SU-DHL-6 (cell line): ENCODE data around the gene HCAR3.
"Not testable (repeated sequence)": the region's sequence is repeated elsewhere in the genome, so short reads cannot be mapped to it uniquely, and the experiment has no call there.

ENCODE experiments used
- H2AFZ ChIP-seq: fragments of 200-600 bp; sonication (generic); 2 replicates; pipeline ENCODE4 v1.6.1; 2014; ENCODE audit warnings: low read depth, mild to moderate bottlenecking, moderate library complexity, mixed read lengths, antibody characterized with exemption, low read length; ENCODE audit not compliant: severe bottlenecking
- H3F3A ChIP-seq: fragments of 200-600 bp; shearing (Covaris generic); 2 replicates; pipeline ENCODE4 v1.6.0; 2016; ENCODE audit warnings: antibody characterized with exemption, mild to moderate bottlenecking; ENCODE audit not compliant: insufficient read depth
- H3K27ac ChIP-seq: fragments of 200-600 bp; sonication (generic); 2 replicates; pipeline ENCODE4 v1.5.1; 2016; ENCODE audit warnings: low read depth, mild to moderate bottlenecking, low read length, moderate library complexity, mixed read lengths
- H3K27me3 ChIP-seq: fragments of 200-600 bp; sonication (generic), shearing (Covaris generic); 2 replicates; pipeline ENCODE4 v1.6.0; 2014; ENCODE audit warnings: mild to moderate bottlenecking, low read length
- H3K36me3 ChIP-seq: fragments of 200-600 bp; sonication (generic); 2 replicates; pipeline ENCODE4 v1.6.1; 2014; ENCODE audit warnings: mild to moderate bottlenecking, low read length, mixed read lengths
- H3K4me2 ChIP-seq: fragments of 300-600, 200-600 bp; shearing (Covaris generic), sonication (generic); 2 replicates; pipeline ENCODE4 v1.6.0; 2014; ENCODE audit warnings: low read length, low read depth, mild to moderate bottlenecking; ENCODE audit not compliant: poor library complexity, severe bottlenecking
- H3K4me3 ChIP-seq: fragments of 200-600 bp; sonication (generic); 2 replicates; pipeline ENCODE4 v1.5.1; 2014; ENCODE audit warnings: antibody characterized with exemption, low read length, mild to moderate bottlenecking, mixed read lengths; ENCODE audit not compliant: insufficient read depth, poor library complexity, severe bottlenecking
- H3K79me2 ChIP-seq: fragments of 200-600 bp; sonication (generic); 2 replicates; pipeline ENCODE4 v1.6.1; 2014; ENCODE audit warnings: mild to moderate bottlenecking, low read length, moderate library complexity; ENCODE audit not compliant: insufficient read depth
- H3K9ac ChIP-seq: fragments of 200-600 bp; sonication (generic); 2 replicates; pipeline ENCODE4 v1.7.0; 2014; ENCODE audit warnings: mild to moderate bottlenecking, low read length
- H3K9me2 ChIP-seq: fragments of 200-600 bp; sonication (generic); replicated peaks from 2 replicates; pipeline ENCODE4 v1.6.1; 2014; ENCODE audit warnings: low read length; ENCODE audit not compliant: insufficient read depth
- H3K9me3 ChIP-seq: fragments of 200-600 bp; sonication (generic); 2 replicates; pipeline ENCODE4 v1.6.1; 2014; ENCODE audit warnings: low read length, mixed read lengths; ENCODE audit not compliant: insufficient read depth
- H4K20me1 ChIP-seq: fragments of 200-600 bp; sonication (generic); 2 replicates; pipeline ENCODE4 v1.6.1; 2014; ENCODE audit warnings: low read depth, mild to moderate bottlenecking, antibody characterized with exemption, low read length, moderate library complexity, mixed read lengths
- CTCF ChIP-seq: fragments of 200-600 bp; sonication (generic); IDR thresholded peaks from one replicate; pipeline ENCODE4 v1.5.1; 2017; ENCODE audit warnings: antibody characterized with exemption, mild to moderate bottlenecking, low read length, moderate library complexity; ENCODE audit not compliant: insufficient read depth, poor library complexity, severe bottlenecking
- EZH2phosphoT487 ChIP-seq: fragments of 200-600 bp; sonication (generic), shearing (Covaris generic); conservative IDR thresholded peaks from 2 replicates; pipeline ENCODE4 v1.6.1; 2018; ENCODE audit warnings: mild to moderate bottlenecking, antibody characterized with exemption, low read length, moderate library complexity, mixed read lengths

The HCAR3 gene

DNA sequence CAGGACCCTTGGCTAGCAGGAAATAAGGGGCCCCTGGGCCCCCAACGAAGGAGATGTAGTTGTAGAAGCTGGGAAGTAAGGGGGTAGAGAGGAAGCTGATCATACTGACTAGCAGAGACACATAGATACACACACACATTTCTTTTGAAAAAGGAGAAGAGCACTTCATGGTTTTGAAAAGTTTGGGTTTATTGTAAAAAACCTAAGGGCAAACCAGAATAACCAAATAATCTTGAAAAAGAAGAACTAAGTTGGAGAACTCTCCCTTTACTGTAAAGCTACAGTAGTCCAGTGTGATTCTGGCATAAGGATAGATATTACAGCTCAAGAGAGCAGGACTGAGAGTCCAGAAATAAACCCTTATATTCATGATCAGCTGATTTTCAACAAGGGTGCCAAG is 5.8 kb upstream of the HCAR3 start:
- H3F3A ChIP-seq = no peaks in the 10 kb centered on the region
- no peaks in the 10 kb centered on the region for H3K9me3 ChIP-seq
- no peak overlapping the region for H2AFZ ChIP-seq
- H3K27me3 ChIP-seq = no peaks in the 10 kb centered on the region
- no peaks in the 10 kb centered on the region for H3K79me2 ChIP-seq
- no peak overlapping the region for H3K4me2 ChIP-seq
- TF ChIP-seq CTCF = no peak
- no peak for TF ChIP-seq EZH2phosphoT487
- H3K9me2 ChIP-seq = no peaks in the 10 kb centered on the region
- no peak overlapping the region for H3K9ac ChIP-seq
- no peaks in the 10 kb centered on the region for H3K36me3 ChIP-seq
- no peak overlapping the region for H3K27ac ChIP-seq
- H4K20me1 ChIP-seq = no peaks in the 10 kb centered on the region
- H3K4me3 ChIP-seq = no peak overlapping the region

- Histone ChIP-seq H3F3A (no peaks in the 10 kb centered on the region), H2AFZ (no peak overlapping the region), H3K9me3 (no peaks in the 10 kb centered on the region), H4K20me1 (no peaks in the 10 kb centered on the region), H3K79me2 (no peaks in the 10 kb centered on the region), H3K27ac (no peak overlapping the region), H3K9ac (no peak overlapping the region), H3K9me2 (no peaks in the 10 kb centered on the region), H3K27me3 (no peaks in the 10 kb centered on the region), H3K4me2 (no peak overlapping the region), H3K4me3 (no peak overlapping the region), H3K36me3 (no peaks in the 10 kb centered on the region)
- TF ChIP-seq EZH2phosphoT487 (no peak), CTCF (no peak)
Observed at GRCh38 chr12:122721057-122721545, 4.5 kb upstream of the HCAR3 start.

DNA sequence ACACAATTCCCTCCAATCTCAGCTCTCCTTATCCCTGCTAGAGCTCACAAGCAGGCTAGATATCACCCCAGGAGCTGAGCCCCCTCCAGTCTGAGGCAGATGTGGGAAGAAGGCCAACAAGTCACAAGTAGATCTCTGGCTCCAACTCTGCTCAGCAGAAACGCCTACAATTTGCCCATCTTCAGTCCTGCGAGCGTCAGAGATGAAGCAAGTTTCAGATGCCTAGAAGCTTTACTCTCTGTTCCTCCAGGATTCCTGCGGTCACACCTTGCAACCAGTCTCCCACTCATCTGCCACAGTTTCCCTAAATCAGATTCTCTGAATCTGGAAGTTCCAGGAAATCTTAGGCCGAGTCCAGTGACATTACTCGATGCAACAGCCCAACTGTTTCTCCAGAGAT is 1.4 kb downstream of the HCAR3 start:
- not testable (repeated sequence) for H3F3A ChIP-seq, H3K27me3 ChIP-seq, H3K79me2 ChIP-seq, H2AFZ ChIP-seq, H4K20me1 ChIP-seq, H3K4me2 ChIP-seq, H3K9me2 ChIP-seq, H3K9ac ChIP-seq, H3K9me3 ChIP-seq, H3K4me3 ChIP-seq, H3K27ac ChIP-seq, H3K36me3 ChIP-seq

DNA sequence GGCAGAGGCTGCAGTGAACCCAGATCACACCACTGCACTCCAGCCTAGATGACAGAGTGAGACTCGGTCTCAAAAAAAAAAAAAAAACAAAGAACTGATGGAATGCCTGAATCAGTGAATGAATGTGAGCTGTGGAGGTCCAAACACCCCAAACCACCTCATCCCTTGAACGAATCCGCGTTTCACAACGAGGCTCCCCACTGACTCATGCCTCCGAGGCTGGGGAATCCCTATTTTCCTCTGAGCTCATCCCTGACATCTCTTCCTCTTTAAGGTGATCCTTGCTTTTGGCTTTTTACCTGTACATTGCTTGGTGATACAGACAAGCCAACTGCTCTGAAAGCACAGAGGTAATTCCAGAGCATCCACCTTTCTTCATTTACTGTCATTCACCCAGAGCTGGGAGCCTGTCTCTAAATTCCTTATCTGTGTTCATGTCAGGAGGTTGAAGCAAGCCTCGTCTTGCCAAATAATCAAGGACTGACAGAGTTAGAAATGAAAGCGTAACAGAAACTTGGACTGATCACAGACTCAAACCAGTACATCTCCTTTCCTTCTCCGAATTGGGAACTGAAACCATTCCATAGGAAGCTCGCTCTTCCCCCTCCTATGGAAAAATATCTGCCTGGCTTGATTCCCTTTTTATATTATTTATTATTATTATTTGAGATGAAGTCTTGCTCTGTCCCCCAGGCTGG is 3.0 kb downstream of the HCAR3 start:
- not testable (repeated sequence) for H3K9me2 ChIP-seq, H3K4me3 ChIP-seq, H3F3A ChIP-seq, H3K9me3 ChIP-seq, H3K4me2 ChIP-seq, H3K27me3 ChIP-seq, H3K27ac ChIP-seq, H2AFZ ChIP-seq, H4K20me1 ChIP-seq, H3K79me2 ChIP-seq, H3K36me3 ChIP-seq, H3K9ac ChIP-seq

GRCh38 chr12:122711266-122711665 is 5.3 kb downstream of the HCAR3 start:
- not testable (repeated sequence) for H3K27ac ChIP-seq, H3K9me3 ChIP-seq, H3K79me2 ChIP-seq, H3K27me3 ChIP-seq, H3K9me2 ChIP-seq, H3F3A ChIP-seq, H3K4me2 ChIP-seq, H4K20me1 ChIP-seq, H2AFZ ChIP-seq, H3K36me3 ChIP-seq, H3K9ac ChIP-seq, H3K4me3 ChIP-seq

GRCh38 chr12:122710341-122710740 is 6.3 kb downstream of the HCAR3 start:
- not testable (repeated sequence) for H3K36me3 ChIP-seq, H2AFZ ChIP-seq, H3K4me2 ChIP-seq, H3K9me3 ChIP-seq, H3K27ac ChIP-seq, H3K4me3 ChIP-seq, H3K9ac ChIP-seq, H3K79me2 ChIP-seq, H3F3A ChIP-seq, H3K27me3 ChIP-seq, H3K9me2 ChIP-seq, H4K20me1 ChIP-seq
